HCT116 (cell line): ENCODE data around the gene PLEKHO2. TPM values are rescaled to one million over a fixed set of nuclear protein-coding genes. Genes with fewer than 3 reads are reported as not detected.

Experiments used
- ATAC-seq: fragments of 200-7000 bp; cut with Tn5 transposase; 2 replicates; pipeline ENCODE4 v1.9.1; 2020; ENCODE audit warnings: mild to moderate bottlenecking, moderate library complexity
- BruUV-seq: library from RNA; stranded (reverse); fragments of 400-500 nt; replicated peaks from 2 replicates; lab custom pipeline; 2021; lab: Mats Ljungman, UMichigan
- CTCF ChIA-PET: fragments of 300-600 bp; sonication (Branson Sonifier 250); formaldehyde crosslinking; loops from one replicate; lab custom pipeline; 2021; ENCODE audit warnings: antibody characterized with exemption; lab: Charles Lee
- POLR2A ChIA-PET: fragments of 300-600, 350-600 bp; sonication (Branson Sonifier 250); formaldehyde crosslinking; loops from one replicate; lab custom pipeline; 2021; ENCODE audit warnings: antibody characterized with exemption; lab: Charles Lee
- RAD21 ChIA-PET, 2 experiments: fragments of 300-600 bp; sonication (Branson Sonifier 250); formaldehyde crosslinking; loops; one replicate each; lab custom pipeline; 2023; ENCODE audit warnings: low total read pairs in 2 of 2; ENCODE audit not compliant: uncharacterized antibody in 2 of 2, unreplicated experiment in 2 of 2, low non-redundant PET in 1 of 2; lab: Charles Lee
- DNase-seq: peaks from one replicate; pipeline ENCODE4 v3.0.0-alpha.2; 2010; ENCODE audit warnings: low read depth, low spot score
- H2AFZ ChIP-seq: fragments of 200-600 bp; shearing (Covaris generic), sonication (generic); 2 replicates; pipeline ENCODE4 v1.6.1; 2017; ENCODE audit warnings: low read depth, mixed run types, mixed read lengths, antibody characterized with exemption, low read length; ENCODE audit not compliant: poor library complexity, severe bottlenecking
- H3K27ac ChIP-seq: 2 replicates; pipeline ENCODE4 v1.5.1; 2012; ENCODE audit warnings: low read depth, low read length
- H3K27me3 ChIP-seq: fragments of 200-600 bp; sonication (generic); 2 replicates; pipeline ENCODE4 v1.6.1; 2016; ENCODE audit warnings: mixed run types, low read length, mixed read lengths; ENCODE audit not compliant: insufficient read depth
- H3K36me3 ChIP-seq, 2 experiments: fragments of 200-500 bp in 1 of 2; fragments of 200-600 bp in 1 of 2; sonication (Bioruptor generic) in 1 of 2; sonication (generic) in 1 of 2; 2 replicates each; pipeline versions ENCODE4 v1.5.1 to v1.6.1; 2014 to 2016; ENCODE audit warnings: low read length in 2 of 2, inconsistent platforms in 1 of 2, mixed read lengths in 1 of 2, mixed run types in 1 of 2; ENCODE audit not compliant: insufficient read depth in 2 of 2, control insufficient read depth in 1 of 2
- H3K4me1 ChIP-seq, 2 experiments: fragments of 200-600 bp in 1 of 2; sonication (generic) in 1 of 2; 2 replicates each; pipeline versions ENCODE4 v1.5.1 to v1.6.1; 2012 to 2017; ENCODE audit warnings: low read length in 2 of 2, inconsistent platforms in 1 of 2, mild to moderate bottlenecking in 1 of 2, mixed read lengths in 1 of 2, mixed run types in 1 of 2, moderate library complexity in 1 of 2; ENCODE audit not compliant: insufficient read depth in 2 of 2, control insufficient read depth in 1 of 2
- H3K4me2 ChIP-seq: fragments of 200-600 bp; sonication (generic); 2 replicates; pipeline ENCODE4 v1.6.1; 2017; ENCODE audit warnings: mixed run types, low read length, mixed read lengths
- H3K4me3 ChIP-seq, 2 experiments: fragments of 200-600 bp in 1 of 2; sonication (generic) in 1 of 2; replicated peaks in 1 of 2; 2 replicates each; pipeline ENCODE4 v1.5.1; 2011 to 2016; ENCODE audit warnings: low read length in 2 of 2, control low read depth in 1 of 2, low read depth in 1 of 2, mild to moderate bottlenecking in 1 of 2, mixed read lengths in 1 of 2, mixed run types in 1 of 2
- H3K79me2 ChIP-seq: fragments of 200-600 bp; sonication (generic); 2 replicates; pipeline ENCODE4 v1.6.1; 2017; ENCODE audit warnings: mild to moderate bottlenecking, mixed run types, low read length, moderate library complexity, mixed read lengths; ENCODE audit not compliant: insufficient read depth
- H3K9ac ChIP-seq: fragments of 200-600 bp; sonication (generic); 2 replicates; pipeline ENCODE4 v1.6.1; 2016; ENCODE audit warnings: low read length, mixed read lengths
- H3K9me2 ChIP-seq: fragments of 200-600 bp; sonication (generic), shearing (Covaris generic); 2 replicates; pipeline ENCODE4 v1.6.1; 2017; ENCODE audit warnings: mixed run types, mild to moderate bottlenecking, moderate library complexity; ENCODE audit not compliant: insufficient read depth
- H3K9me3 ChIP-seq, 2 experiments: fragments of 200-500 bp in 1 of 2; fragments of 200-600 bp in 1 of 2; sonication (Bioruptor generic) in 1 of 2; sonication (generic) in 1 of 2; 2 replicates each; pipeline ENCODE4 v1.6.1; 2014 to 2017; ENCODE audit warnings: low read length in 2 of 2, mixed read lengths in 2 of 2, inconsistent platforms in 1 of 2, low read depth in 1 of 2, mild to moderate bottlenecking in 1 of 2, mixed run types in 1 of 2, moderate library complexity in 1 of 2; ENCODE audit not compliant: control insufficient read depth in 1 of 2, insufficient read depth in 1 of 2
- H4K20me1 ChIP-seq: fragments of 200-600 bp; sonication (generic), shearing (Covaris generic); 2 replicates; pipeline ENCODE4 v1.6.1; 2017; ENCODE audit warnings: mixed run types, mild to moderate bottlenecking, moderate library complexity; ENCODE audit not compliant: insufficient read depth
- CBX3 ChIP-seq: IDR thresholded peaks from 2 replicates; pipeline ENCODE4 v1.6.1; 2012; ENCODE audit warnings: low read depth
- CEBPB ChIP-seq: IDR thresholded peaks from 2 replicates; pipeline ENCODE4 v1.6.1; 2012; ENCODE audit warnings: low read depth
- ELF1 ChIP-seq: IDR thresholded peaks from 2 replicates; pipeline ENCODE4 v1.6.1; 2012; ENCODE audit warnings: low read depth, borderline replicate concordance
- JUND ChIP-seq: IDR thresholded peaks from 2 replicates; pipeline ENCODE4 v1.6.1; 2012
- POLR2AphosphoS5 ChIP-seq: IDR thresholded peaks from 2 replicates; pipeline ENCODE4 v1.6.1; 2011; ENCODE audit warnings: mild to moderate bottlenecking, low read depth, low read length, moderate library complexity
- SP1 ChIP-seq: IDR thresholded peaks from 2 replicates; pipeline ENCODE4 v1.6.1; 2012; ENCODE audit warnings: low read depth
- YY1 ChIP-seq: IDR thresholded peaks from 2 replicates; pipeline ENCODE4 v1.6.1; 2011; ENCODE audit warnings: low read length, low read depth, moderate library complexity, mild to moderate bottlenecking; ENCODE audit not compliant: insufficient replicate concordance; ENCODE audit errors: extremely low read depth
- ZFX ChIP-seq: fragments of 450-650 bp; IDR thresholded peaks from 2 replicates; pipeline ENCODE4 v1.6.1; 2017
- intact Hi-C: fragments of 100-400 bp; cut with micrococcal nuclease; formaldehyde crosslinking; loops from 2 replicates; pipeline ENCODE4 v1.10.0; 2022
- total RNA-seq: library from RNA; stranded (reverse); gene quantifications from one replicate; pipeline ENCODE4 v1.2.1, GENCODE V29; 2021; ENCODE audit not compliant: unreplicated experiment
- TF ChIP-seq, protein P1 (sequence below): IDR thresholded peaks from 2 replicates; pipeline ENCODE4 v1.6.1; 2012

The PLEKHO2 gene
- total RNA-seq, 1 experiment from 2014 or later: 8.0 TPM

DNA sequence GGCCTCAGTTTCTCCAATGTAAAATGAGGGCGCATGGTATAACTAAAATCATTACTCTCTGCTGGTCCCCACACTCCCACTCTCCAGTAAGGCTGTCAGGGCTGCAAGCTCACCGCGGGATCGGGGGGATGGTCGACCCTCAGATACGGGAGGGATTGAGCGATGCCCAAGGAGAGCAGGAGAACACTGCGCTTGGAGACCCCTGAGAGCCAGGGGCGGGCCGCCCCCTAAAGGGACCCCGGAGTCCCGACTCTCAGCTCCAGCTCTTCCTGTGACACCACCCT is 713 bp upstream of the PLEKHO2 start:
- BruUV-seq: TSS peak; percentile 62
- Histone ChIP-seq H3K9me3 (no peaks in the 10 kb centered on the region), H3K4me1 (peaks cover 11 to 29% of the 10 kb centered on the region in 2 experiments), H3K9ac (peak overlapping the region; percentile 64), H3K9me2 (no peaks in the 10 kb centered on the region), H2AFZ (no peak overlapping the region), H3K36me3 (no peaks in the 10 kb centered on the region), H4K20me1 (no peaks in the 10 kb centered on the region), H3K4me3 (peak overlapping the region; percentile 48 to 63), H3K79me2 (peaks cover 13% of the 10 kb centered on the region; the same call in 1 of the 2 replicates), H3K4me2 (peak overlapping the region; percentile 77), H3K27me3 (no peaks in the 10 kb centered on the region), H3K27ac (peak overlapping the region; percentile 74)
- RAD21 ChIA-PET: interaction anchor here in 1 of 2 experiments (0.6 kb wide), 1 partner anchor 131 kb away, joined by 3 read pairs; no protein-coding TSS in a partner anchor
- POLR2A ChIA-PET: interaction anchor here (0.6 to 1.8 kb wide), 3 partner anchors 15 to 148 kb away, joined by 3 to 6 read pairs (median 3); partner anchors contain the start of genes PIF1 and SPG21
- no peak; the same call in 1 of the 2 replicates for TF ChIP-seq SP1
- no peak for TF ChIP-seq CBX3
- TF ChIP-seq ZFX: no peak
- no peak for TF ChIP-seq ELF1
- no peak for TF ChIP-seq POLR2AphosphoS5
- no peak for ATAC-seq
- no peak for DNase-seq
- CTCF ChIA-PET: interaction anchor here (1.0 kb wide), 1 partner anchor 109 kb away, joined by 4 read pairs; no protein-coding TSS in a partner anchor
- intact Hi-C loops: no loop called here

DNA sequence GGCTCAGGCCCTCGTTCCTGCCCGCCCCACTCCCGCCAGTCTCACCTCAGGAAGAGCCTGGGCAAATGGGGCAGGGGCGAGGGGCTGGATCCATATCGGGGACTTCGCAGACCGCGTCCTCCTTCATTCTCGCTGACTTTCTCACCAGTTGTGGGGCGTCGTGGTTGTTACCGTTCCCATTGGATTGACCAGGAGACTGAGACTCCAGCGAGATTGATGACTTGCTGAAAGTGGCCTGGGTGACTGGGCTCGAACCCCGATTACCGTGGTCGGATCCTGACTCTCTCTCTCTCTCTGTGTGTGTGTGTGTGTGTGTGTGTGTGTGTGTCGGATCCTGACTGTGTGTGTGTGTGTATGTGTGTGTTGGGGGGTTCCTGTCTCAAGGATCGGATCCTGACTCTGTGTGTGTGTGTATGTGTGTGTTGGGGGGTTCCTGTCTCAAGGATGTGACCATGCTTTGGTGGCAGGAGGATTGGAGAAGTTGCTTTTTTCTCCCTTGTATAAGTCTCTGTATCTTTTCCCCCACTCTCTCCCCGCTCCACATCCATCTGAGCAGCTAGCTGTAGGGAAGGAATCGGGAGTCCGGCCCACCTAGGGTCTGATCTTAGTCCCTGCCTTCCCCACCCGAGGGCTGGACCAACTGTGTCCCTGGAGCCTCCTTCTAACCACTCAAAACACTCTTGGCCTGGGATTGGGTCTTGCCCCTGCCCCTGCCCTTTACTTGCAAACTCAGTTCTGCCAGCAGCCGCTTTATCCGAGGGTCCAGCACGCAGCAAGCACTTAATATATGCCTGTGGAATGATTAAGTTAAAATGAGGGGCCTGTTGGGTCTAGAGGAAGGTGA is 603 bp downstream of the PLEKHO2 start:
- Histone ChIP-seq H3K4me3 (peak overlapping the region; percentile 84 to 87), H3K36me3 (no peaks in the 10 kb centered on the region), H3K9me3 (no peaks in the 10 kb centered on the region), H4K20me1 (no peaks in the 10 kb centered on the region), H2AFZ (no peak overlapping the region), H3K27me3 (no peaks in the 10 kb centered on the region), H3K27ac (peak overlapping the region; percentile 56; the same call in 1 of the 2 replicates), H3K9me2 (no peaks in the 10 kb centered on the region), H3K79me2 (peaks cover 13% of the 10 kb centered on the region; the same call in 1 of the 2 replicates), H3K9ac (peak overlapping the region; percentile 83), H3K4me1 (peaks cover 8 to 21% of the 10 kb centered on the region in 2 experiments), H3K4me2 (peak overlapping the region; percentile 88)
- ChIA-PET POLR2A (interaction anchor here (1.8 kb wide), 1 partner anchor 16 kb away, joined by 6 read pairs; the partner anchor contains the start of gene PIF1), RAD21 (no interaction called here), CTCF (no interaction called here)
- no peak for TF ChIP-seq JUND
- no peak for TF ChIP-seq YY1
- TF ChIP-seq, protein P1, sequence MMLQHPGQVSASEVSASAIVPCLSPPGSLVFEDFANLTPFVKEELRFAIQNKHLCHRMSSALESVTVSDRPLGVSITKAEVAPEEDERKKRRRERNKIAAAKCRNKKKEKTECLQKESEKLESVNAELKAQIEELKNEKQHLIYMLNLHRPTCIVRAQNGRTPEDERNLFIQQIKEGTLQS: no peak
- TF ChIP-seq CEBPB: no peak
- DNase-seq: no peak
- ATAC-seq: no peak; the same call in 1 of the 2 replicates
- intact Hi-C loops: no loop called here
- TSS peak; percentile 70 for BruUV-seq
